ENCODE results near the gene RIPPLY1. TPM values are rescaled to one million over a fixed set of nuclear protein-coding genes. Genes with fewer than 3 reads are reported as not detected.
"Not testable (repeated sequence)": the region's sequence is repeated elsewhere in the genome, so short reads cannot be mapped to it uniquely, and the experiment has no call there.

Gene RIPPLY1
- total and polyA plus RNA-seq, 2 donors (not counting 1 experiment from before 2014, with no cell fraction given) = not detected

- Histone ChIP-seq H3K27me3 (ENCODE audit: control insufficient read depth, insufficient read depth, low read length) (no peaks in the 10 kb centered on the region), H3K79me2 (ENCODE audit: control insufficient read depth, insufficient read depth, low read length) (no peaks in the 10 kb centered on the region), H3K9me3 (ENCODE audit: control insufficient read depth, insufficient read depth, low read depth, low read length) (no peaks in the 10 kb centered on the region), H3K4me3 (replicated peaks in 1 of 4; ENCODE audit: control extremely low read depth in 1 of 4, insufficient read depth in 1 of 4, low read depth in 3 of 4, low read length in 4 of 4) (no peak overlapping the region), H3K4me1 (ENCODE audit: control insufficient read depth, extremely low read depth, insufficient read depth, low read length) (no peaks in the 10 kb centered on the region), H2AFZ (ENCODE audit: low read length) (no peak overlapping the region), H3K36me3 (ENCODE audit: control insufficient read depth, insufficient read depth, low read length) (no peaks in the 10 kb centered on the region), H3K9ac (ENCODE audit: insufficient read depth, low read length) (no peak overlapping the region), H3K4me2 (ENCODE audit: extremely low read depth, insufficient read depth, low read length) (no peak overlapping the region), H4K20me1 (ENCODE audit: control insufficient read depth, extremely low read depth, insufficient read depth, low read length) (no peaks in the 10 kb centered on the region), H3K27ac (ENCODE audit: insufficient read depth, low read length) (no peak overlapping the region)
- TF ChIP-seq CTCF (conservative IDR thresholded peaks at IDR 0.05 in 1 of 2, IDR thresholded peaks at IDR 0.05 in 1 of 2; ENCODE audit: low read depth in 1 of 2, low read length in 2 of 2) (peak in 1 of 2 donors; percentile 51), EZH2 (IDR thresholded peaks at IDR 0.05; ENCODE audit: low read length, missing control alignments) (no peak)
- peak; percentile 17 to 44 for DNase-seq (ENCODE audit: low read depth in 2 of 2)
Measured at GRCh38 chrX:106874075-106874474, 29.1 kb downstream of the RIPPLY1 start.

GRCh38 chrX:106872796-106873195, 30.3 kb downstream of the RIPPLY1 start:
- H3K27ac ChIP-seq (ENCODE audit: insufficient read depth, low read length); H3K4me2 ChIP-seq (ENCODE audit: extremely low read depth, insufficient read depth, low read length); H4K20me1 ChIP-seq (ENCODE audit: control insufficient read depth, extremely low read depth, insufficient read depth, low read length); H3K36me3 ChIP-seq (ENCODE audit: control insufficient read depth, insufficient read depth, low read length); H3K27me3 ChIP-seq (ENCODE audit: control insufficient read depth, insufficient read depth, low read length); H3K9ac ChIP-seq (ENCODE audit: insufficient read depth, low read length); H3K4me3 ChIP-seq (replicated peaks in 1 of 4; ENCODE audit: control extremely low read depth in 1 of 4, insufficient read depth in 1 of 4, low read depth in 3 of 4, low read length in 4 of 4); H3K4me1 ChIP-seq (ENCODE audit: control insufficient read depth, extremely low read depth, insufficient read depth, low read length); H2AFZ ChIP-seq (ENCODE audit: low read length); H3K9me3 ChIP-seq (ENCODE audit: control insufficient read depth, insufficient read depth, low read depth, low read length); H3K79me2 ChIP-seq (ENCODE audit: control insufficient read depth, insufficient read depth, low read length): not testable (repeated sequence)
- peak in 1 of 2 donors; percentile 4 for DNase-seq (ENCODE audit: low read depth in 2 of 2)

GRCh38 chrX:106863697-106864096, 39.4 kb downstream of the RIPPLY1 start:
- Histone ChIP-seq H3K27me3 (ENCODE audit: control insufficient read depth, insufficient read depth, low read length) (no peaks in the 10 kb centered on the region), H3K9me3 (ENCODE audit: control insufficient read depth, insufficient read depth, low read depth, low read length) (no peaks in the 10 kb centered on the region), H3K27ac (ENCODE audit: insufficient read depth, low read length) (no peak overlapping the region), H3K4me3 (replicated peaks in 1 of 4; ENCODE audit: control extremely low read depth in 1 of 4, insufficient read depth in 1 of 4, low read depth in 3 of 4, low read length in 4 of 4) (no peak overlapping the region), H3K79me2 (ENCODE audit: control insufficient read depth, insufficient read depth, low read length) (no peaks in the 10 kb centered on the region), H2AFZ (ENCODE audit: low read length) (no peak overlapping the region), H3K9ac (ENCODE audit: insufficient read depth, low read length) (no peak overlapping the region), H3K36me3 (ENCODE audit: control insufficient read depth, insufficient read depth, low read length) (peaks cover 1% of the 10 kb centered on the region), H3K4me2 (ENCODE audit: extremely low read depth, insufficient read depth, low read length) (no peak overlapping the region), H4K20me1 (ENCODE audit: control insufficient read depth, extremely low read depth, insufficient read depth, low read length) (no peaks in the 10 kb centered on the region), H3K4me1 (ENCODE audit: control insufficient read depth, extremely low read depth, insufficient read depth, low read length) (no peaks in the 10 kb centered on the region)
- DNase-seq (ENCODE audit: low read depth in 2 of 2) = no peak
- TF ChIP-seq CTCF (conservative IDR thresholded peaks at IDR 0.05 in 1 of 2, IDR thresholded peaks at IDR 0.05 in 1 of 2; ENCODE audit: low read depth in 1 of 2, low read length in 2 of 2) (no peak), EZH2 (IDR thresholded peaks at IDR 0.05; ENCODE audit: low read length, missing control alignments) (no peak)

All from fibroblast of lung (primary cell).